HUES64 (cell line): Measurements from ENCODE around the gene ADH1B. TPM values are rescaled to one million over a fixed set of nuclear protein-coding genes. Genes with fewer than 3 reads are reported as not detected.
"Not testable (repeated sequence)": the region's sequence is repeated elsewhere in the genome, so short reads cannot be mapped to it uniquely, and the experiment has no call there.

ENCODE experiments used
- H3K27ac ChIP-seq: 2 replicates; pipeline ENCODE4 v1.7.0; 2013; ENCODE audit warnings: low read depth, low read length, inconsistent platforms
- H3K27me3 ChIP-seq: 2 replicates; pipeline ENCODE4 v1.6.1; 2013; ENCODE audit warnings: mild to moderate bottlenecking, low read length; ENCODE audit not compliant: insufficient read depth
- H3K36me3 ChIP-seq: 2 replicates; pipeline ENCODE4 v1.6.1; 2013; ENCODE audit warnings: mild to moderate bottlenecking, low read length; ENCODE audit not compliant: insufficient read depth
- H3K4me1 ChIP-seq: 2 replicates; pipeline ENCODE4 v1.6.1; 2013; ENCODE audit warnings: mild to moderate bottlenecking, low read length, moderate library complexity; ENCODE audit not compliant: insufficient read depth
- H3K4me3 ChIP-seq: 2 replicates; pipeline ENCODE4 v1.5.1; 2013; ENCODE audit warnings: mild to moderate bottlenecking, low read length, moderate library complexity
- H3K9ac ChIP-seq: 2 replicates; pipeline ENCODE4 v1.6.1; 2013; ENCODE audit warnings: mild to moderate bottlenecking, low read depth, low read length
- H3K9me3 ChIP-seq: 2 replicates; pipeline ENCODE4 v1.6.1; 2013; ENCODE audit warnings: low read depth, low read length; ENCODE audit not compliant: insufficient read depth
- WGBS: fragments of 150-250, 120-280 bp; methylation state at CpG from one replicate; pipeline ENCODE4 v1.1.7; 2013; ENCODE audit warnings: missing lambda C conversion rate; 5-methylcytosine and 5-hydroxymethylcytosine counted together
- polyA plus RNA-seq, 2 experiments: library from polyadenylated mRNA; stranded (reverse); fragments of 50-300 nt; gene quantifications; one replicate each; pipeline ENCODE4 v1.2.3, GENCODE V29; 2013

The ADH1B gene
- polyA plus RNA-seq (2013, experiment 1 of 2), result not detected
- not detected for polyA plus RNA-seq (2013, experiment 2 of 2)

DNA sequence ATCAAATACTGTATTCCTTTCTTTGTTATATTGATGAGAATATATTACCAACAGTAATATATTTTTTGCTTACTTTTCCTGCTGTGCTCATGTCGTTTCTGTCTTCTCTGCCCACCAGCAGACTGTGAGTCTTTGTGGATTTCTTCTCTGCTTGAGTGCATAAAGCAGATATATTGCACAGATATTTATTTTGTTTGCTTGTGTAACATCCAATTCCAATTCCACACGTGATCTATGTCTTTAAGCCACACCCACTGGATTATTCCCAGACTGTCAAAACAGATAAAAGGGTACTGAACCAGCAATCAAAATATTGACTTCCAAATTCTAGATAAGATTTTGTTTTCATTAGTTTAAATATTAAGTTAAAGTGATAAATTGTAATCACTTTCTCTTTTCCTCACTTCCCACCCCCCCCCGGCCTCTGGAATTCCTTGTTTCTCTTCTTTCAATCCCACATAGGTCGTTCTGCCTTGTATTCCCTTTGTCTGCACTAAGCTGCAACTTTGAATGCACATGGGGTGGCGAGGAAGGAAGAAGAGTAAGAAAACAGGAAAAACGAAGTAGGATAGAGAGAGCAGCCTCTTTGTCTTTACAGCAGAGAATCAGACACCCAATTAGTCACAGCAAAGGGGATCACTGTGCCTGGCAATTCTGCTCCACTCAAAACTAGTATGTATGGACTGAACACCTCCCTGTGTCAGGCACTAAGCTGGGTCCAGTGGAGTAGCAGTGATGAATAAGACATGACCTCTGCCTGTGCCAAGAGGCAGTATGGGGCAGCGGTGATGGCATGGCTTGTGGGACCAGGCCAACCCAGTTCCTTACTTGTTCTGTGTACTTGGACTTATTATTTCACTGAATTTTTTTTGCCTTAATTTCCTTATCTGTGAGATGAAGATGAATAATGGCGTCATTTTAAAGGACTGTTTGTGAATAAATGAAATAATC, at the start of gene ADH1B:
TSS of gene ADH1B (minus strand) at position 161 of the 951 bp plus-strand sequence. CDS start at position 91, 70 bp downstream.
- Histone ChIP-seq H3K36me3 (no peaks in the 10 kb centered on the region), H3K9me3 (no peaks in the 10 kb centered on the region), H3K4me3 (no peak within 1 kb of the TSS), H3K27me3 (no peaks in the 10 kb centered on the region), H3K27ac (no peak within 1 kb of the TSS), H3K4me1 (peaks cover 14% of the 10 kb centered on the region), H3K9ac (no peak within 1 kb of the TSS)
- WGBS, result 59% methylated on average over 8 of the region's 8 CpGs

DNA sequence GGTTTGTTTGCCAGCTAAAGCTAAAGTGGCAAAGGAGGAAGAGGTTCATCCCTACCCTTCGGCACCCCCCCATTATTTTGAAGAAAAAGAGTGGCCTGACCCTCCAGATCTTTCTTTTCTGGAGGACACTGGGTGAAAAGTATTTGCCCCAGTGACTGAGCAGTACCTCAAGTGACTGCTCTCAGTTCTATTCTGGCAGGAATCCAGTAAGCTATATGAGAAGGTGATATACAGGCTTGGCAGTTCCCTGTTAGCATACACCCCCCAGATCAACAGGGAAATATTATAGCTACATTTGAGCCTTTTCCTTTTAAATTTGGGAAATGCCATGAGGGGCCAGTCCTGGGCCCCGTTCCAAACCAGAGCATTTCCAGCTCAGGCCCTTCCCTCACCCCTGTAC, 46.6 kb upstream of the ADH1B start:
- H3K9me3 ChIP-seq, H3K9ac ChIP-seq, H3K27ac ChIP-seq, H3K4me3 ChIP-seq, H3K4me1 ChIP-seq, H3K36me3 ChIP-seq, H3K27me3 ChIP-seq: not testable (repeated sequence)
- WGBS, result 92% methylated on average over 1 of the region's 2 CpGs

DNA sequence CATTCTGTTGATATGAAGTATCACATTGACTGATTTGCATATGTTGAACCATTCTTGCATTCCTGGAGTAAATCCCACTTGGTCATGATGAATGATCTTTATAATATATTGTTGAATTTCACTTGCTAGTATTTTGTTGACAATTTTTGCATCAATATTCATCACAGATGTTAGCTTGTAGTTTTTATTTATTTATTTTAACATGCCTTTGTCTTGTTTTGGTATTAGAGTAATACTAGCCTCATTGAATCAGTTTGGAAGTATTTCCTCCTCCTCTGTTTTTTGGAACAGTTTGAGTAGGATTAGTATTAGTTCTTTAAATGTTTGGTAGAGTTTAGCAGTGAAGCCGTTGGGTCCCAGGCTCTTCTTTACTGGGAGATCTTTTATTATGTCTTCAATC, 45.3 kb upstream of the ADH1B start:
- no CpG with 5 or more reads among the region's 1 CpG for WGBS
- H3K9ac ChIP-seq, result no peak overlapping the region
- no peaks in the 10 kb centered on the region for H3K36me3 ChIP-seq
- H3K27me3 ChIP-seq, result no peaks in the 10 kb centered on the region
- no peaks in the 10 kb centered on the region for H3K4me1 ChIP-seq
- H3K27ac ChIP-seq, result no peak overlapping the region
- no peak overlapping the region for H3K4me3 ChIP-seq
- peaks cover 2% of the 10 kb centered on the region; the same call in 1 of the 2 replicates for H3K9me3 ChIP-seq

DNA sequence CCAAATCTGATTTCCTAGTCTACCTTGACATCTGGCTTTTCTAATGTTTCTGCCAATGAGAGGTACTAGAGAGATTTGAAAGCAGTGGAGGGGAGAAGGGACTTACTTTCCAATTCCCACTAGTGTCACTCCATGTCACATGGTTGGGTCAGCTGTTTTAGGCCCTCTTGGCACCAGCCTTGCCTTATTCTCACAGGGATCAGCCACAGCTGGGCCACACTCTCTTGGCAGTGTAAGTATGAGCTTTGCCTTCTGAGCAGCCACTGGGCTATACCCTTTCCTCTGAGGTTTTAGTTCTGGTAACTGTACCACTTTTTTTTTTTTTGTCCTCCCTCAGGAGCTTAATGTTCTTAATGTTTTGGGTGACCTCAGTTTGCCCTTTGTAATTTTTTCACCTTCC, 41.6 kb upstream of the ADH1B start:
- no peak overlapping the region for H3K4me3 ChIP-seq
- H3K9me3 ChIP-seq, result peaks cover 19% of the 10 kb centered on the region
- H3K4me1 ChIP-seq, result no peaks in the 10 kb centered on the region
- no peak overlapping the region for H3K9ac ChIP-seq
- H3K27me3 ChIP-seq, result no peaks in the 10 kb centered on the region
- no peaks in the 10 kb centered on the region for H3K36me3 ChIP-seq
- no peak overlapping the region for H3K27ac ChIP-seq

DNA sequence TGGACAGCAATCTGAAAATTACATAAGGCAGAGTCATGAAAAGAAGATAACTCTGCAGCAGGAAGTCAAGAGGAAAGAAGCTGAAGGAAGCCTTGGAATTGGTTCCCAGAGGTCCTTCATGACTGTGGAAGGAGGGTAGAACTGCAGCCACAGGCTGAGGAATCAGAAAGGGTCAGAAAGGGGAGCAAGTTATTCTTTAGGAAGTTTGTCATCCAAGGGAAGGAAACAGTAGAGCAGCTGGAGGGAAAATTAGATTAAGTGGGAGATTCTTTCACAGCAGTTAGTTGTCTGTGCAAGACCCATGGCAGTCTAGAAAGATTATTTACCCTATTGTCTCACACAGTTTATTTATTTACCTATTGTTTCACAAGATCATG, 40.7 kb upstream of the ADH1B start:
- no peak overlapping the region for H3K9ac ChIP-seq
- no peak overlapping the region for H3K27ac ChIP-seq
- H3K27me3 ChIP-seq, result no peaks in the 10 kb centered on the region
- no peaks in the 10 kb centered on the region for H3K4me1 ChIP-seq
- H3K9me3 ChIP-seq, result peaks cover 23% of the 10 kb centered on the region
- no peaks in the 10 kb centered on the region for H3K36me3 ChIP-seq
- no peak overlapping the region for H3K4me3 ChIP-seq

DNA sequence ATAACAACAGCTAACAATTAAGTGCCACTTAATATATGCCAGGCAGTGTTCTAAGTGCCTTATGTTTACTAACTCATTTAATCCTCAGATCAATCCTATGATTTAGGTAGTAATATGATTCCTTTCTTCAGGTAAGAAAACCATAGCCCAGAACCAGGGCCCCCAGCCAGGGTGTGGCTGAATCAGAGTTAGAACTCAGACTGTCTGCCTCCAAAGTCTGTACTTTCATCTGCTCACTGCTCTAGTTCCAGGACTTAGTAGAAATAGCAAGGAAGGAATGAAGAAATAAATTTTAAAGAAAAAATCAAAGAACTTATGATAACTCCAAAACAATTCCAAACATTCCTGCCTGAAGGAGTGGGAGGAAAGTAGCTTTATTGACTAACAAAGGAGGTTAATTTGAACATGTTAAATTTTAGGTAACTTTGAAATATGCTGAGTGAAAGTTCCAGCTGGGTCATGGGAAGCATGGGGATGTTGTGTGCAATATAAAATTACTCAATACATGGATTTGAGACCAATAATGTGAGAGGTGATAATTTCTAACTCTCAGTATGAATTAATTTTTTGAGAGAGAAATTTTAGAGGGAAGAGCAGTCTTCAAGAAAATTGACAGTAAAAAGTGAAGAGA, 40.2 kb upstream of the ADH1B start:
- Histone ChIP-seq H3K27me3 (no peaks in the 10 kb centered on the region), H3K27ac (no peak overlapping the region), H3K9me3 (peaks cover 22% of the 10 kb centered on the region), H3K36me3 (no peaks in the 10 kb centered on the region), H3K9ac (no peak overlapping the region), H3K4me1 (no peaks in the 10 kb centered on the region), H3K4me3 (no peak overlapping the region)

DNA sequence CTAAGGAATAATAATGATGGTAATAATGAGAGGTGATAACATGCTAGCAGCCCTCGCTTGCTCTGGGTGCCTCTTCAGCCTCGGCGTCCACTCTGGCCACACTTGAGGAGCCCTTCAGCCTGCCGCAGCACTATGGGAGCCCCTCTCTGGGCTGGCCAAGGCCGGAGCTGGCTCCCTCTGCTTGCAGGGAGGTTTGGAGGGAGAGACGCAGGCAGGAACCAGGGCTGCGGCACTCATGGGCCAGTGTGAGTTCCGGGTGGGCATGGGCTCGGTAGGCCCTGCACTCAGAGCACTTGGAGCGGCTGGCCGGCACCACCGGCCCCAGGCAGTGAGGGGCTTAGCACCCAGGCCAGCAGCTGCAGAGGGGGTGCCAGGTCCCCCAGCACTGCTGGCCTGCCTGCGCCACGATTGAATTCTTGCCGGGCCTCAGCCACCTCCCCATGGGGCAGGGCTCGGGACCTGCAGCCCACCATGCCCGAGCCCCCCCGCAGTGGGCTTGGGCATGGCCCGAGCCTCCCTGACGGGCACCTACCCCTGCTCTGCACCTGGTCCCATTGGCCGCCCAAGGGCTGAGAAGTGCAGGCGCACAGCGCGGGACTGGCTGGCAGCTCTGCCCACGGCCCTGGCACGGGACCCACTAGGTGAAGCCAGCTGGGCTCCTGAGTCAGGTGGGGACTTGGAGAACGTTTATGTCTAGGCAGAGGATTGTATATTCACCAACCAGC, 38.4 kb upstream of the ADH1B start:
- Histone ChIP-seq H3K9me3 (peaks cover 21% of the 10 kb centered on the region), H3K4me1 (no peaks in the 10 kb centered on the region), H3K27ac (no peak overlapping the region), H3K27me3 (no peaks in the 10 kb centered on the region), H3K36me3 (no peaks in the 10 kb centered on the region), H3K4me3 (no peak overlapping the region), H3K9ac (no peak overlapping the region)
- whole genome bisulfite sequencing, result 91% methylated on average over 27 of the region's 27 CpGs

DNA sequence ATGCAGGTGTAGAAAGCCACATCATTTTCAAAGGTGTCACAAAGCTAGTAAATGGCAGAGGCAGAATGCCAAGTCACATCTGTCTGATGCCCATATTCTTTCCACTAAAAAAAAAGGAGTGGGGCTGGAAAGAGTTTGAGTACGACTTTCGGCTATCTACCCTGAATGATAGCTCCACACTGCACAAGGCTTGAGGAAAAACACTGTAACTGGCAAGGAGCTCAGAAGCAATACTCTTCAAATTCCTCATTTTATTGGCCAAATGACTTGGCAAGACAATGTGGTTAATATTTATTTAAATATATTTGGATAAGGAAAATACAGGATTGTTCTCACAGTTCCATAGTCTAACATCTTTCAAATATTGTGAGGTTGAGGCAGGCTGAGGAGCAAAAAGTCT, 36.7 kb upstream of the ADH1B start:
- 80% methylated on average over 2 of the region's 2 CpGs for WGBS

DNA sequence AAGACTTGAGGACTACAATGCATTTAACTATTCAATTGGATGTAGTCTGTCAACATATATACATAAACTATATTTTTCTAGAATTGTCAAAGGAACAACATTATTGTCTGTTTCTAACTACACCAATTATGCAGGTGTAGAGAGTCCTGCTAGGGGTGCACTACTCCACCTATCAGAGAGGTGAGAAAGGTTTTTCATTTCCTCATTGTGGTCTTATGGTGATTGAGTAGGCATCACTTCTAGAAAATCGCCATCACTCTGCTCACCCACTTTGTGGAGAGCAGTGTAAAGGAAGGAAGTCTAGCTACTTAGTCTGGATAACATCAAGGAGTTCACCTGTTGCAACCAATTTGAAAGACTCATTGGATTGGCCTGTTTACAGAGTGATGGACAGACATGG, 35.8 kb upstream of the ADH1B start:
- no peak overlapping the region for H3K9ac ChIP-seq
- H3K4me1 ChIP-seq, result no peaks in the 10 kb centered on the region
- H3K27ac ChIP-seq, result no peak overlapping the region
- no peaks in the 10 kb centered on the region for H3K27me3 ChIP-seq
- H3K9me3 ChIP-seq, result peaks cover 21% of the 10 kb centered on the region
- WGBS, result 100% methylated on average over 1 of the region's 1 CpG
- H3K4me3 ChIP-seq, result no peak overlapping the region
- no peaks in the 10 kb centered on the region for H3K36me3 ChIP-seq

More for the DNA sequence above, 36.7 kb upstream of the ADH1B start:
- H3K9me3 ChIP-seq, result peaks cover 21% of the 10 kb centered on the region
- no peak overlapping the region for H3K27ac ChIP-seq
- H3K36me3 ChIP-seq, result no peaks in the 10 kb centered on the region
- H3K4me3 ChIP-seq, result no peak overlapping the region
- H3K27me3 ChIP-seq, result no peaks in the 10 kb centered on the region
- H3K4me1 ChIP-seq, result no peaks in the 10 kb centered on the region
- H3K9ac ChIP-seq, result no peak overlapping the region

DNA sequence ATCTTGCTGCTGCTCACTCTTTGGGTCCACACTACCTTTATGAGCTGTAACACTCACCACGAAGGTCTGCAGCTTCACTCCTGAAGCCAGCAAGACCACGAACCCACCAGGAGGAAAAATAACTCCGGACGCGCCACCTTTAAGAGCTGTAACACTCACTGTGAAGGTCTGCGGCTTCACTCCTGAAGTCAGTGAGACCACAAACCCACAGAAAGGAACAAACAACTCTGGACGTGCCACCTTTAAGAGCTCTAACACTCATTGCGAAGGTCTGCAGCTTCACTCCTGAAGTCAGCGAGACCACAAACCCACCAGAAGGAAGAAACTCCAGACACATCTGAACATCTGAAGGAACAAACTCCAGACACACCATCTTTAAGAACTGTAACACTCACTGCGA, 34.9 kb upstream of the ADH1B start:
- not testable (repeated sequence) for H3K27me3 ChIP-seq, H3K36me3 ChIP-seq, H3K4me1 ChIP-seq, H3K27ac ChIP-seq, H3K9ac ChIP-seq, H3K4me3 ChIP-seq
- 77% methylated on average over 9 of the region's 10 CpGs for WGBS
- peaks cover 21% of the 10 kb centered on the region for H3K9me3 ChIP-seq
